GM18508 (cell line): Measurements from ENCODE around the gene ZNF385C.

ENCODE experiments used
- ATAC-seq: cut with Tn5 transposase; IDR thresholded peaks from one replicate; pipeline ENCODE4 v1.9.1; 2021; ENCODE audit warnings: moderate number of reproducible peaks; ENCODE audit not compliant: insufficient read depth, unreplicated experiment

ZNF385C gene

GRCh38 chr17:42055027-42055426 lies 43.2 kb downstream of the ZNF385C start:
- ATAC-seq = no peak

- ATAC-seq = no peak
These were observed 44.4 kb downstream of the ZNF385C start for GRCh38 chr17:42053731-42054500.

DNA sequence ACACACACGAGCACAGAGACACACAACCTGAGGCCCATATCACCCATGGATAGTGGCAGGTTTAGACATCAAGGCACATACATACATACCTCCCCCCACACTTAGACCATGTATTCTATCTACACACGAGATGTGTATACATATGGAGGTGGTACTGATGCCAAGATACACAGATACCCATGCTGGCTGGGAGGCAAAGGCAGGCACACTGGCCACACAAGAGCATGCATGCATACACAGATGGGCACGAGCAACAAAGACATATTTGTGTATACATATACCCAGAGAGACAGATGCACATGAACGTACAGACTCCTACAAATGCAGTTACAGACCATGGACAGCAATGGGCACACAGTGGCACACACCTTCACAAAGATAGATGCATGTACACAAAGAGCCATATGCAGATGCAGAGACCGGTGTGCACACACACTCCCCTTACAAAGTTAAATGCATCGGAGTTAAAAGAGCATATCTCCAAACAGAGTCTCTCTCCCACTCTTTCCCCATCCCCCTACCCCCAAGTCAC lies 45.9 kb downstream of the ZNF385C start:
- ATAC-seq = no peak

DNA sequence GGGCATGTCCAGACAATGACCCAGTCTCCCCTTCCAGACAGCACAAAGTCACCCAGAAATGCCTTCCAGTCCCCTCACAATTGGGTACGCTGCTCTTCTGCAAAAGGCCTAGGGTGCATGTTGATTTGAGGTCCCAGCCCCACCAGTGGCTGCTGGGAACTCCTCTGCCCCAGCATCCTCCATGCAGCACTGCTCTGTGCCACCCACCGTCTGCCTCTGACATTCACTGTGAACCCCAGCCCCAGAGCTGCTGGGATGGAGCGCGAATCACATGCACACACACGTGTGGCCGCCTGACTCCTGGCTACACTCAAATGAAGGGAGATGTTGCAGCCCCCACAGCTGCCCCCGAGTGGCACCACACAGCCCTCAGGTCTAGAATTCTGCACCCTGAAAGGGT lies 46.6 kb downstream of the ZNF385C start:
- no peak for ATAC-seq

- ATAC-seq = no peak
These were observed 47.3 kb downstream of the ZNF385C start for GRCh38 chr17:42051013-42051400.

DNA sequence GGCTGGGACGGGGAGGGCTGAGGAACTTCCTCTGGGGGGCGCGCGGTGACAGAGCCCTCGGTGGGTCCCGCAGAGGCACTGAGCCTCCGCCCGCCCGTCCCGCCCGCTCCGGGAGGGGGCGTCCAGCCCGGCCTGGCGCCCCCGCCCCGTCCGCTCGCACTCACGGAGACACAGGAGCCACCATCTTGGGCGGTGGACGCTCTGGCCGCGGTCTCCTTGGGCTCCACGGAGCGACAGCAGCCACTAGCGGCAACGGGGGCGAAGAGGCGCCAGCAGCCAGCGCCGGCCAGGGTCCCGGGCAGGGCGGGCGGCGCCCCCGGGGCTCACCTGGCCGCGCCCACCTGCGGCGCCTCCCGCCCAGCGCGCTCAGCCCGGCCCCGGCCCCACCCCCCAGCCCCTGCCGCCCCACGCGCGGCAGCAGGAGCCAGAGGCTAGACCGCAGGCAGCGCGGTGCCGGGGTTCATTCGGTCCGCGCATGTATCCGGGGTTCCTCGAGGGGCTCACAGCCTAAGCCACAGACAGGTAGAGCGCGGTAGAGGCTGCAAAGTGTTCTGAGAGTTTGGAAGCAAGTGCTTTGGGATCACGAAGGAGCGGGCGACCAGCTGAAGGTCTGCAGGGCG lies 47.8 kb downstream of the ZNF385C start, which contains the start of gene C17orf113:
TSS of gene C17orf113 (minus strand) at position 209 of the 620 bp plus-strand sequence. CDS start 7,225 bp downstream, outside the sequence.
- ATAC-seq = no peak

GRCh38 chr17:42049834-42050392 lies 48.4 kb downstream of the ZNF385C start:
- no peak for ATAC-seq

- ATAC-seq = no peak
These were observed 50.9 kb downstream of the ZNF385C start for GRCh38 chr17:42047343-42047742.

DNA sequence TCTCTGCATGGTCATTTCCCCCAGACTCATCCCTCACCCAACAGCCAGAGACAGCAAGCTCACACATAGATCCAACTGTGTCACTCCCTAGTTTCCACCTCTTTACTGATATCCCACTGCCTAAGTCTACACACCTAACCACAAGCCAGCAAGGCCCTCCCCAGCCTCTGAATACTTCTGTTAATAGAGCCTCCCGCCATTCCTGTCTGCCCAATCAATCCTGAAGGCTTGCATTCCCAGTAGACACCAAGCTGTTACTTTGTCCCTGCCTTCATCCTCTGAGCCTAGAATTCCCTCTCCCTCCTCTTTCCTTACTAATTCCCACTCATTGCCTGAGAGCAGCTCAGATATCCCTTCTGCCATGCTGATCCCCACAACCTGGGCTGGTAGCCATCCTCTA lies 52.6 kb downstream of the ZNF385C start:
- ATAC-seq = no peak

DNA sequence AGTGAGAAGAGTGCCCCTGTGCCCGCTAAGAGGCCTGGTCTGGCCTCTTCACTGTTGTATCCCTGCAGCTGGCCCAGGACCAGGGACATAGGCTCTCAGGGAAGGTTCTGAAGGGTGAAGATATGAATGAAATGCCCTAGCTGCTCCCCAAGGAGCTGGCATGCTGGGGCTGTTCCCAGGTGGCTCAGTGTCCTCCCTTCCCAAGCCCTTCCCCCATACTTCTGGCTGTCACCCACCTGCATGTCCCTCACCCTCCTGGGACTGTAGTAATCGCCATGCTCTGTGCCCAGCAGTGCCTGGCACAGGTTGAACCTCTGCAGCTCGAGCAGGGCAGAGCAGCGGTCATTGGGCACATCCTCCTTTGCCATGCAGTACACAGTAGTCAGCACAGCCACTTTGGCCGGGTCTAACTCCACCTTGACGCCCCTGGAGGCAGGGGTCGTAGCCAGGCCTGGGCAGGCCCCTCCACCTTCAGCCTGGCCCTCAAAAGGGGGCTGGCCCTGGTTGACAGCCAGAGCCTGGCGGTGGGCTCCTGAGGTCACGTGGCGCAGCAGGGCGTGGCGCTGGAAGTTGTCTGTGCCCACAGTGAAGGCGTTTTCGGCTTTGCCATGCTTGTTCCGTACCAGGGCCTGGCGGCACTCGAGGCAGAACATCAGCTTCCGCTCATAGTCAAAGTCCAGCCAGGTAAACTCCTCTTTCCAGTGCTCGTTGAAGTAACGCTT lies 55.5 kb downstream of the ZNF385C start:
- no peak for ATAC-seq

GRCh38 chr17:42041619-42042018 lies 56.7 kb downstream of the ZNF385C start:
- ATAC-seq = no peak

GRCh38 chr17:42040818-42041217 lies 57.5 kb downstream of the ZNF385C start:
- ATAC-seq = no peak

DNA sequence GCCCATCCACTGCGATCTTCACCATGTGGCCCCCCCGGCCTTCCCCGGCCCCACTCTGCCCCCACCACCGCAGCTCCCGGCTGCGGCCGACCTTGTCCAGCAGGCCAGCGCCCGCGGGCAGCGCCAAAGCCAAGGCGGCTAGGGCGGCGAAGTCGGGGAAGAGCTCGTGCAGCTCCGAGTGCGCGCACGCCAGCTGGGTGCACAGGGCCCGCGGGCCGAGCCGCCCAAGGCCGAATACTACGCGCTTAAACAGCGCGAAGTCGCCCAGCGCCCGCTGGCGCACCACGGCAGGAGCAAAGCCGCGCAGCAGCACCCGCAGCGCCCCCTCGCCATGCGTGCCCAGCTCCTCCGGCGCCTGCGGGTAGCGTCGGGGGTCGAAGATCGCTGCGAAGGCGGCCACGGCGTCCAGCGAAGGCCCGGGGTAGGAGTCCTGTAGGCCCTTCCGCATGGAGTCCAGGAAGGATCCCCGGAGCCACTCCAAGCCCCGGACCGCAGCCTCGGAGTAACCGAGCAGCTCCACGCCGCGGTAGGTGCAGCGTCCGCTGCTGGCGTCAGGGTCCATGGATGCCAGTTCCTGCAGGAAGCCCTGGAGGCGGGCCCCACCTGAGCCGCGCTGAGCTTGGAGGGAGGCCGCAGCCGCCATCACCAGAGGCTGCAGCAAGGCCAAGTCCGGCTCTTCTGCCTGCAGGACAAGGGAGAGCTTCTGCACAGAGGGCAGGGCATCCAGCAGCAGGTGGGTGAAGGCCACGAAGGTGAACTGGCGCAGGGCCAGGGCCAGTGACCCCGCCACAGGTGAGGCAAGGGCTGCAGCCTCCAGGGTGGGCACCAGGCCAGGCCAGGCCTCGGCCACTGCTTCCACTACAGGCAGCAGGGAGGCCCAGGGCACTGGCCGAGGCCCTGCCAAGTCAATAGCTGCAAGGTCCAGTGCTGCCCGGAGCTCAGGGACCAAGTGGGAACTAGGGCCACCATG lies 58.2 kb downstream of the ZNF385C start:
- no peak for ATAC-seq

- ATAC-seq = no peak
These were observed 59.9 kb downstream of the ZNF385C start for GRCh38 chr17:42038221-42038973.

DNA sequence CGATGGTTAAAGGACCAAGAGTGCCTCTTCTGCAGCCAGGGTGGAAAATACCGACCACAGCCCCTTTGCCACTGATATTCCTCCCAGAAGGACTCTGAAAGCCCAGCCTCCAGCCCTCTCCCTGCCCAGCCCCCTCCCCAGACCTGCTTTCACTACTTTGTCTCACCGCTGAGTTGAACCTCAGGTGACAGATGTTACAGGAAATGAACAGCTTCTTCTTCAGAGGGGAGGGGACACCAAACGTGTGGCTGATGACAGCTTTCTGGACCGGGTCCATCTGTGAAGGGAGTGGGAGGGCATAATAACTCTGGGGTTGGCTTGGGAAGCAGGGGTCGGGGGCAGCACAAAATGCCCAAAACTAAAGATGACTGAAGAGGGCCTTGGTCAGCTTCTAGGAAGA lies 64.2 kb downstream of the ZNF385C start:
- no peak for ATAC-seq

GRCh38 chr17:42031584-42031983 lies 66.7 kb downstream of the ZNF385C start:
- ATAC-seq = no peak

DNA sequence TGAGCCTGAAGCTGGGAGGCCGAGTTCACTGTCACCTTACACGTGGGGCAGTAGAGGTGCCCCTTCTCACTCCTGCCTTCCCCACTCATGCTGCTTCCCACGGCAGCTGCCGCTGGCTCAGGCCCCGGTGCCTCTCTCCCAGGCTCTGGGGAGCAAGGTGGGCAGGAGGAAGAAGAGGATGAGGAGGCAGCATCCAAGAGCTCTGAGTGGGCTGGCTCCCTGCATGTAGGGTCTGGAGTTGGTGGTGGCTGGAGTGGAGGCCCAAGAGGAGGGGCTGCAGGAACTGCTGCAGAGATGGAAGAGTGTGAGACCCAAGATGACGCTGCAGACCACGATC lies 69.5 kb downstream of the ZNF385C start:
- no peak for ATAC-seq

DNA sequence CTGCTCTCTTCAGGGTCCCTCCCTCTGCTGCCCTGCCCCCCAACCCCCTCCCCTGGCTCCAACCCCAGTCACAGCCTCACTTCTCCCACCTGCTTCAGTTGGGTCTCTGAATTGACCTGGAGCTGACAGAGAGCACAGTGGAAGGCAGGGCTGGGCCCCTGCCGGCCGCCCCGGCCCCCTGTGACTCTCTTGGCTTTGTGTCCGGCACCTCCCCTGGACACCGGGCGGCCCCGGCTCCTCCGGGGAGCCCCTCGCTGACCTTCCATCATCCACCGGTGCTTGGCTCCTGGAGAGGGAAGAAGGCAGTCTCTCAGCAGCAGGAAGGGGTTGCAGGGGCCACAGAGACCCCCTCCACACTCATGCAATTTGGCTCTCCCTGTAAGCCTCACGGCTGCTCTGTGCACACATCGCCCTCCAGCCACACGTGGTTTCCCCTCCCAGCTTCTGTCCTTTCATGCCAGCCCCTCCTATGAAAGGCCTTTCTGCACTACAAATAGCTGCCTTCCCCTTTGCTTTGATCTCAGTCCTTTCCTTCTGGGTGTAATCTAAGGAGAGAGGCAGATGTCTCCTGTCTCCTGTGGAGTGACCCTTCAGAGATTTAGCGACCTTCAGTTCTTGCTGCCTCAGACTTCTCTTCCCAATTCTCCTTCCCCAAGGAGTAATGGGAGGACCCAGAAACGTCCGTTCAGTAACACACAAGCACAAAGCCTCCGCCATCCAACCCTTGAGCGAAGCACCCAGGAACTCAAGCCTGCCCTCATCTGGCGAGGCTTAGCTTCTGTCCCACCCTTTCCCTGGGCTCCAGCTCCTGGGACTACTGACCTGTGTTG lies 70.1 kb downstream of the ZNF385C start:
- ATAC-seq = no peak
